Measurements from ENCODE around the gene SLC25A34.

The SLC25A34 gene

DNA sequence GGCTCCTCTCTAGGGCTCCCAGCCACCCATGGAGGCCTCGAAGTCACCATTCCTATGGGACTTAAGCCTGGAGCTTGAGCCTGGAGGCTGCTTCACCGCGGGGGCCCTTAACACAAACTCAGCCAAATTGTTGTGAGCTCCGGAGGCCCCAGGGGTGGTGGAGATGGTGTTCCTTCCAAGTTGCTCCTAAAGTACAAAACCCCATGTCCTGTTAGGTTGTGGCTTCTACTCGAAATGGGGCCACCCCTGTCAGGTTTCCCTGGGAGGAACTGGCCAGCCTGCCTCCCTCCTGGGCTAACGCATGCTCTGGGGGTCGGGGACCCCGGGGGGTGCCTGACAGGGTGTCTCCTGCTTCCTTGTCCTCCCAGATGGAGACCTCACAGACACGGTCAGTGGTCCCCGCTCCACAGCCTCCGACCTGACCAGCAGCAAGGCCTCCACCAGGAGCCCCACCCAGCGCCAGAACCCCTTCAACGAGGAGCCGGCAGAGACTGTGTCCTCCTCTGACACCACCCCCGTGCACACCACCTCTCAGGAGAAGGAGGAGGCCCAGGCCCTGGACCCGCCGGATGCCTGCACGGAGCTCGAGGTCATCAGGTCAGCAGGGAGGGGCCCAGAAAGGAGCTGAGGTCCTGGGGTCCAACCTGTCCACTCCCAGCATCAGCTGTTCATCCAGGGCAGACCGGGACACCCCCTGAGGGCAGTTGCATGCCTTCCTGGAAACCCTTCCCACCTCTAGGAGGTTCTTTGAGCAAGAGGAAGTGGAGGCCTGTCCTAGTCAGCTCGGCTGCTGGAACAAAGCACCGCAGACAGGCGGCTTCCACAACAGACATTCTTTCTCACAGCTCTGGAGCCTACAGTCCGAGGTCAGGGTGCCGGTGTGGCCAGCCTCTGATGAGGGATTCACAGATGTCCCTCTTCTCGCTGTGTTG, 10.8 kb upstream of the SLC25A34 start:
- H3K27ac ChIP-seq (ENCODE audit: insufficient read depth, low read length, poor library complexity, severe bottlenecking) = no peak overlapping the region
- H3K36me3 ChIP-seq (ENCODE audit: control insufficient read depth, insufficient read depth, low read length) = peaks cover 70% of the 10 kb centered on the region
- no peaks in the 10 kb centered on the region for H3K27me3 ChIP-seq (replicated peaks; ENCODE audit: control insufficient read depth, insufficient read depth, low read length, poor library complexity, severe bottlenecking)

GRCh38 chr1:15726508-15726907, 9.6 kb upstream of the SLC25A34 start:
- H3K27ac ChIP-seq (ENCODE audit: insufficient read depth, low read length, poor library complexity, severe bottlenecking) = no peak overlapping the region
- no peaks in the 10 kb centered on the region for H3K27me3 ChIP-seq (replicated peaks; ENCODE audit: control insufficient read depth, insufficient read depth, low read length, poor library complexity, severe bottlenecking)
- H3K4me3 ChIP-seq (ENCODE audit: insufficient read depth, low read depth, low read length, poor library complexity, severe bottlenecking) = no peak overlapping the region
- DNase-seq = no peak
- no peaks in the 10 kb centered on the region for H3K9me3 ChIP-seq (ENCODE audit: control insufficient read depth, low read length)
- H3K36me3 ChIP-seq (ENCODE audit: control insufficient read depth, insufficient read depth, low read length) = peaks cover 78% of the 10 kb centered on the region
- H3K4me1 ChIP-seq (ENCODE audit: control insufficient read depth, insufficient read depth, low read length, poor library complexity, severe bottlenecking) = no peaks in the 10 kb centered on the region

More for the DNA sequence above, 10.8 kb upstream of the SLC25A34 start:
- Histone ChIP-seq H3K9me3 (ENCODE audit: control insufficient read depth, low read length) (no peaks in the 10 kb centered on the region), H3K4me1 (ENCODE audit: control insufficient read depth, insufficient read depth, low read length, poor library complexity, severe bottlenecking) (no peaks in the 10 kb centered on the region), H3K4me3 (ENCODE audit: insufficient read depth, low read depth, low read length, poor library complexity, severe bottlenecking) (no peak overlapping the region)
- DNase-seq = no peak

GRCh38 chr1:15727021-15727420, 9.0 kb upstream of the SLC25A34 start:
- Histone ChIP-seq H3K4me3 (ENCODE audit: insufficient read depth, low read depth, low read length, poor library complexity, severe bottlenecking) (no peak overlapping the region), H3K36me3 (ENCODE audit: control insufficient read depth, insufficient read depth, low read length) (peaks cover 79% of the 10 kb centered on the region)
- DNase-seq = no peak

GRCh38 chr1:15727424-15727823, 8.6 kb upstream of the SLC25A34 start:
- Histone ChIP-seq H3K27me3 (replicated peaks; ENCODE audit: control insufficient read depth, insufficient read depth, low read length, poor library complexity, severe bottlenecking) (no peaks in the 10 kb centered on the region), H3K4me1 (ENCODE audit: control insufficient read depth, insufficient read depth, low read length, poor library complexity, severe bottlenecking) (no peaks in the 10 kb centered on the region), H3K36me3 (ENCODE audit: control insufficient read depth, insufficient read depth, low read length) (peaks cover 83% of the 10 kb centered on the region), H3K4me3 (ENCODE audit: insufficient read depth, low read depth, low read length, poor library complexity, severe bottlenecking) (no peak overlapping the region), H3K27ac (ENCODE audit: insufficient read depth, low read length, poor library complexity, severe bottlenecking) (no peak overlapping the region), H3K9me3 (ENCODE audit: control insufficient read depth, low read length) (no peaks in the 10 kb centered on the region)
- no peak for DNase-seq

More at GRCh38 chr1:15727021-15727420, 9.0 kb upstream of the SLC25A34 start:
- Histone ChIP-seq H3K27me3 (replicated peaks; ENCODE audit: control insufficient read depth, insufficient read depth, low read length, poor library complexity, severe bottlenecking) (no peaks in the 10 kb centered on the region), H3K27ac (ENCODE audit: insufficient read depth, low read length, poor library complexity, severe bottlenecking) (no peak overlapping the region), H3K4me1 (ENCODE audit: control insufficient read depth, insufficient read depth, low read length, poor library complexity, severe bottlenecking) (no peaks in the 10 kb centered on the region), H3K9me3 (ENCODE audit: control insufficient read depth, low read length) (no peaks in the 10 kb centered on the region)

DNA sequence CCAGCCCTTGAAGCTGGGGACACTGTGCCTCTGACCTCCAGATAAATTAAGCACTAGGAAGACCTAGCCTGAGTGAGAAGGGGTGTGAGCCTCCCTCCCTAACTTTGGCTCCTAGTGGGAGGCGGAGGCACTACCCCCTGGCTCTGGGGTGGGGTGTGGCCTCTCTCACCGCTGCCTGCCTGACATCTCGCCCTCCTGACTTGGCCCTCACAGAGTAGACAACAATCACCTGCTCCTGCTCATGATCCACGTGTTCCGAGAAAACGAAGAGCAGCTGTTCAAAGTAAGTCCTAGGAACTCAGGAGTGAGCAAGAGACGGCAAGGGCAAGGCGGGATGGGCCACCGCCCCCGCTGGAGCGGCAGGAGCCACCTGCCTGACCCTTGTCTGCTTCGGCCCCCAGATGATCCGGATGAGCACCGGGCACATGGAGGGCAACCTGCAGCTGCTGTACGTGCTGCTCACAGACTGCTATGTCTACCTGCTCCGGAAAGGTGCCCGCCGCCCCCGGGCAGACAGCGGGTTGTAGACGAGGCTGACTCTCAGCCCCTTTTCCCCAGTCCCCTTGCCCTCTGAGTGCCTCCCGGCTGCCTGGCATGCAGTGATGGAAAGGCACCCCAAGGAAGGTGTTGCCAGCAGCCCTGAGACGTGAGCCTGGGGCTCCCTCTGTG, 8.1 kb upstream of the SLC25A34 start:
- no peaks in the 10 kb centered on the region for H3K27me3 ChIP-seq (replicated peaks; ENCODE audit: control insufficient read depth, insufficient read depth, low read length, poor library complexity, severe bottlenecking)
- DNase-seq = no peak
- H3K27ac ChIP-seq (ENCODE audit: insufficient read depth, low read length, poor library complexity, severe bottlenecking) = no peak overlapping the region
- H3K4me3 ChIP-seq (ENCODE audit: insufficient read depth, low read depth, low read length, poor library complexity, severe bottlenecking) = no peak overlapping the region
- H3K9me3 ChIP-seq (ENCODE audit: control insufficient read depth, low read length) = no peaks in the 10 kb centered on the region
- no peaks in the 10 kb centered on the region for H3K4me1 ChIP-seq (ENCODE audit: control insufficient read depth, insufficient read depth, low read length, poor library complexity, severe bottlenecking)
- peaks cover 84% of the 10 kb centered on the region for H3K36me3 ChIP-seq (ENCODE audit: control insufficient read depth, insufficient read depth, low read length)

- H3K9me3 ChIP-seq (ENCODE audit: control insufficient read depth, low read length) = no peaks in the 10 kb centered on the region
- no peak overlapping the region for H3K4me3 ChIP-seq (ENCODE audit: insufficient read depth, low read depth, low read length, poor library complexity, severe bottlenecking)
- no peaks in the 10 kb centered on the region for H3K4me1 ChIP-seq (ENCODE audit: control insufficient read depth, insufficient read depth, low read length, poor library complexity, severe bottlenecking)
- no peaks in the 10 kb centered on the region for H3K27me3 ChIP-seq (replicated peaks; ENCODE audit: control insufficient read depth, insufficient read depth, low read length, poor library complexity, severe bottlenecking)
- H3K27ac ChIP-seq (ENCODE audit: insufficient read depth, low read length, poor library complexity, severe bottlenecking) = no peak overlapping the region
- H3K36me3 ChIP-seq (ENCODE audit: control insufficient read depth, insufficient read depth, low read length) = peaks cover 90% of the 10 kb centered on the region
- no peak for DNase-seq
Observed at GRCh38 chr1:15728937-15729657, 7.0 kb upstream of the SLC25A34 start.

- Histone ChIP-seq H3K4me1 (ENCODE audit: control insufficient read depth, insufficient read depth, low read length, poor library complexity, severe bottlenecking) (no peaks in the 10 kb centered on the region), H3K9me3 (ENCODE audit: control insufficient read depth, low read length) (no peaks in the 10 kb centered on the region), H3K27me3 (replicated peaks; ENCODE audit: control insufficient read depth, insufficient read depth, low read length, poor library complexity, severe bottlenecking) (no peaks in the 10 kb centered on the region), H3K4me3 (ENCODE audit: insufficient read depth, low read depth, low read length, poor library complexity, severe bottlenecking) (no peak overlapping the region), H3K36me3 (ENCODE audit: control insufficient read depth, insufficient read depth, low read length) (peaks cover 83% of the 10 kb centered on the region), H3K27ac (ENCODE audit: insufficient read depth, low read length, poor library complexity, severe bottlenecking) (no peak overlapping the region)
- no peak for DNase-seq
Observed at GRCh38 chr1:15730423-15730822, 5.6 kb upstream of the SLC25A34 start.

DNA sequence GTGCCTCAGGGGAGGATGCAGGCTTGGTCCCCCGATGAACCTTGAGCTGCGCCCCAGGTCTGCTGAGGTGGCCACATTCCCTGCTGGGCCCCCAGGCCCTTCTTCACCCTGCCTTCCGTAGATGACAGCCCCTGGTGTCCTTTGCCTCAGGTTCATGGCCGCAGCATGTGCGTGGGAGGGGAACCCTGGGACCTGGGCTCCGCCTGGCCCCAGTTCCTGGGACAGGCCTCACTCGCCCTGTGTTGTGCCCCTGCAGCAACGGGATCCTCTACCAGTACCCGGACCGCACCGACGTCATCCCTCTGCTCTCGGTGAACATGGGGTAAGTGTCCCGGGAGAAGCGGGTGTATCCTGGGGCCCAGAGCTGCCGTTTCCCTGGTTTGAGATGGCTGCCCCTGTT, 5.1 kb upstream of the SLC25A34 start:
- no peak overlapping the region for H3K4me3 ChIP-seq (ENCODE audit: insufficient read depth, low read depth, low read length, poor library complexity, severe bottlenecking)
- H3K9me3 ChIP-seq (ENCODE audit: control insufficient read depth, low read length) = no peaks in the 10 kb centered on the region
- peaks cover 78% of the 10 kb centered on the region for H3K36me3 ChIP-seq (ENCODE audit: control insufficient read depth, insufficient read depth, low read length)
- no peaks in the 10 kb centered on the region for H3K27me3 ChIP-seq (replicated peaks; ENCODE audit: control insufficient read depth, insufficient read depth, low read length, poor library complexity, severe bottlenecking)
- DNase-seq = no peak
- no peaks in the 10 kb centered on the region for H3K4me1 ChIP-seq (ENCODE audit: control insufficient read depth, insufficient read depth, low read length, poor library complexity, severe bottlenecking)
- no peak overlapping the region for H3K27ac ChIP-seq (ENCODE audit: insufficient read depth, low read length, poor library complexity, severe bottlenecking)

DNA sequence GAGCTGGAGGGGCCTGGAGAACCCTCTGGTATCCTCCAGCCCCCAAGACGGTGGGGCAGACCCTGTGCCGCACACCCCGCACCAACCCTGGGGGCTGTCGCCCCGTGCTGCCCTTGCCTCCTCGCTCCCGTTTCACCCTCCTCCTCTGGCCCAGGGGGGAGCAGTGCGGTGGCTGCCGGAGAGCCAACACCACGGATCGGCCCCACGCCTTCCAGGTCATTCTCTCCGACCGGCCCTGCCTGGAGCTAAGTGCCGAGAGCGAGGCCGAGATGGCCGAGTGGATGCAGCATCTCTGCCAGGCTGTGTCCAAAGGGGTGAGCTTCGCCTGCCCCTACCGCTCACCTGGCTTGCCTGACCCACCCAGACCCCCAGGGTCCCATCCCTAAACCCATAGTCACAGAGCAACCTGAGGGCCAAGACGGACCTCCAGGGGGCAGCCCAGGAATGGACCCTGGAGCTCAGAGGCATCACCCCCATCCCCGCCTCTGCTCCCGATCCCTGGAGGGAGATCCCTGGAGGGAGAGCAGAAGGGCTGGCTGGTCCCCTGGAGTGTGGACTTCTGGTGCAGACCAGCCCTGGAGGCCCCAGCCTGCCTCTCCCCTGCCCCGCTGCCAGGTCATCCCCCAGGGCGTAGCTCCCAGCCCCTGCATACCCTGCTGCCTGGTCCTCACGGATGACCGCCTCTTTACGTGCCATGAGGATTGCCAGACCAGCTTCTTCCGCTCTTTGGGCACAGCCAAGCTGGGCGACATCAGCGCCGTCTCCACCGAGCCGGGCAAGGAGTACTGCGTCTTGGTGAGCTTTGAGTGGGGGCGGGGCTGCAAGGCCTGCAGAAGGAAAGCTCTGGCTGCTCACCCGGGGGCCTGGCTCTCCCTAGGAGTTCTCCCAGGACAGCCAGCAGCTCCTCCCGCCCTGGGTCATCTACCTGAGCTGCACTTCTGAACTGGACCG, 4.0 kb upstream of the SLC25A34 start:
- Histone ChIP-seq H3K9me3 (ENCODE audit: control insufficient read depth, low read length) (no peaks in the 10 kb centered on the region), H3K4me3 (ENCODE audit: insufficient read depth, low read depth, low read length, poor library complexity, severe bottlenecking) (no peak overlapping the region), H3K27ac (ENCODE audit: insufficient read depth, low read length, poor library complexity, severe bottlenecking) (no peak overlapping the region), H3K27me3 (replicated peaks; ENCODE audit: control insufficient read depth, insufficient read depth, low read length, poor library complexity, severe bottlenecking) (no peaks in the 10 kb centered on the region), H3K36me3 (ENCODE audit: control insufficient read depth, insufficient read depth, low read length) (peaks cover 68% of the 10 kb centered on the region), H3K4me1 (ENCODE audit: control insufficient read depth, insufficient read depth, low read length, poor library complexity, severe bottlenecking) (no peaks in the 10 kb centered on the region)
- DNase-seq = no peak

Data from effector memory CD4-positive, alpha-beta T cell (primary cell).